ENCODE measurements around the gene CES4A. TPM values are rescaled to one million over a fixed set of nuclear protein-coding genes. Genes with fewer than 3 reads are reported as not detected.
"Not testable (repeated sequence)": the region's sequence is repeated elsewhere in the genome, so short reads cannot be mapped to it uniquely, and the experiment has no call there.

Gene CES4A
- total and polyA plus RNA-seq, 2 donors = 2.1 to 14.6 TPM

DNA sequence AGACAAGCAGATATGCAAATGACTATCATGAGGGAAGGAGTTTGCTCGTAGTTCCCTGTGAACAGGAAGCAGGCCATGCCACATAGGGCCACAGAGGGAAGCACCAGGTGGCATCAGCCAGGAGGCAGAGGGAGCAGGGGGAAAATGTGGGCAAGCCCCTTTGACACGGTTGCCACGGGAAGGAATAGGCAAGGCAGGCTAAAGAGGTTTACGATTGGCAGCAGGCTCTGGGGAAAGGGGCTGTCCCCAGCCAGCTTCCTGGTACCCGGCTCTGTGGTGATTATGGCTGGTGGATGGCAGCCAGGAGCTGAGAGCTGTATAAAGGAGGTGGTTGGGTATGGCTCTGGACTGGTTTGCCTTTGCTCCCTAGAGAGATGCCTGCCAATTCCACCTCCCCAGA, 26.5 kb upstream of the CES4A start:
- WGBS = 19% methylated on average over 5 of the region's 5 CpGs
- no peak for DNase-seq (ENCODE audit: low read depth in 6 of 9, low spot score in 9 of 9)
- no peak overlapping the region for H3K4me3 ChIP-seq (ENCODE audit: low read length in 2 of 2)
- no peak overlapping the region for H3K27ac ChIP-seq (ENCODE audit: low read depth in 1 of 2, low read length in 1 of 2)
- no peaks in the 10 kb centered on the region for H3K36me3 ChIP-seq (ENCODE audit: control insufficient read depth in 2 of 2, insufficient read depth in 2 of 2, low read length in 1 of 2)
- H3K27me3 ChIP-seq (ENCODE audit: control insufficient read depth in 2 of 2, insufficient read depth in 1 of 2, low read length in 1 of 2) = peaks cover 0 to 22% of the 10 kb centered on the region in 2 donors
- peaks cover 0 to 5% of the 10 kb centered on the region in 2 donors for H3K4me1 ChIP-seq (ENCODE audit: control insufficient read depth in 2 of 2, insufficient read depth in 2 of 2, low read length in 2 of 2)
- H3K9me3 ChIP-seq (ENCODE audit: control insufficient read depth in 2 of 2, insufficient read depth in 1 of 2, low read length in 1 of 2) = no peaks in the 10 kb centered on the region

DNA sequence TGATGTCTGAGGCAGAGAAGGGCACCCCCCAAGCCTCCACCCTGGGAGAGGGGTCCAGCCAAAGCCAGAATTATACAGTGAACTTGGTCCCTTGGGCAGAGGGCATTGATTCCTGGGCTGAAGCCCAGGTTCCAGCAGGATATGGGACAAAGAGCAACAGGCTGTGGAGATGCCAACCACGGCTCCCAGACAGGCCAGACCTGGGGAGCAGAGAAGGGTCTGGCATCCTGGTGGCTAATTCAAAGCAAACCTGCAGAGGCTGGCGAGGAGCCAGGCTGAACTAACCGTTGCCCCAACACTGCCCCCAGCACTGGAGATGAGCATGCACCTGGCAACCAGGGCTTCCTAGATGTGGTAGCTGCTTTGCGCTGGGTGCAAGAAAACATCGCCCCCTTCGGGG, 24.3 kb upstream of the CES4A start:
- DNase-seq (ENCODE audit: low read depth in 6 of 9, low spot score in 9 of 9) = no peak
- no peak overlapping the region for H3K27ac ChIP-seq (ENCODE audit: low read depth in 1 of 2, low read length in 1 of 2)
- no peaks in the 10 kb centered on the region for H3K9me3 ChIP-seq (ENCODE audit: control insufficient read depth in 2 of 2, insufficient read depth in 1 of 2, low read length in 1 of 2)
- H3K4me1 ChIP-seq (ENCODE audit: control insufficient read depth in 2 of 2, insufficient read depth in 2 of 2, low read length in 2 of 2) = peaks cover 0 to 5% of the 10 kb centered on the region in 2 donors
- WGBS = 56% methylated on average over 6 of the region's 6 CpGs
- no peaks in the 10 kb centered on the region for H3K36me3 ChIP-seq (ENCODE audit: control insufficient read depth in 2 of 2, insufficient read depth in 2 of 2, low read length in 1 of 2)
- no peak overlapping the region for H3K4me3 ChIP-seq (ENCODE audit: low read length in 2 of 2)
- H3K27me3 ChIP-seq (ENCODE audit: control insufficient read depth in 2 of 2, insufficient read depth in 1 of 2, low read length in 1 of 2) = peaks cover 0 to 17% of the 10 kb centered on the region in 2 donors

DNA sequence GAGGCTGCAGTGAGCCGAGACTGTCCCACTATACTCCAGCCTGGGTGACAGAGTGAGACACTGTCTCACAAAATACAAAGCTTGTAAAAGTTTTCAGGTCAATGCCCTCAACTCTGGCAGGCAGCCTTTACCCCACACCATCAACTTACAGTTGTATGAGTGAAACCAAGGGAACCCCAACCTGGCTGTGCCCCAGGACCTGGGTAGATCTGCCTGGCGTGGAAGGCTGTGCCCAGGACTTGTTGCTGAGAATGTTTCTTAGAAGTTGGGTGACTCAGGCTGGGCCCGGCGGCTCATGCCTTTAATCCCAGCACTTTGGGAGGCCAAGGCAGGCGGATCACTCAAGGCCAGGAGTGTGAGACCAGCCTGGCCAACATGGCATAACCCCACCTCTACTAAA, 19.5 kb upstream of the CES4A start:
- no peak for DNase-seq (ENCODE audit: low read depth in 6 of 9, low spot score in 9 of 9)
- no peaks in the 10 kb centered on the region for H3K36me3 ChIP-seq (ENCODE audit: control insufficient read depth in 2 of 2, insufficient read depth in 2 of 2, low read length in 1 of 2)
- 94% methylated on average over 5 of the region's 5 CpGs for WGBS
- no peak overlapping the region for H3K4me3 ChIP-seq (ENCODE audit: low read length in 2 of 2)
- H3K9me3 ChIP-seq (ENCODE audit: control insufficient read depth in 2 of 2, insufficient read depth in 1 of 2, low read length in 1 of 2) = no peaks in the 10 kb centered on the region
- H3K4me1 ChIP-seq (ENCODE audit: control insufficient read depth in 2 of 2, insufficient read depth in 2 of 2, low read length in 2 of 2) = no peaks in the 10 kb centered on the region
- peaks cover 0 to 21% of the 10 kb centered on the region in 2 donors for H3K27me3 ChIP-seq (ENCODE audit: control insufficient read depth in 2 of 2, insufficient read depth in 1 of 2, low read length in 1 of 2)
- no peak overlapping the region for H3K27ac ChIP-seq (ENCODE audit: low read depth in 1 of 2, low read length in 1 of 2)

DNA sequence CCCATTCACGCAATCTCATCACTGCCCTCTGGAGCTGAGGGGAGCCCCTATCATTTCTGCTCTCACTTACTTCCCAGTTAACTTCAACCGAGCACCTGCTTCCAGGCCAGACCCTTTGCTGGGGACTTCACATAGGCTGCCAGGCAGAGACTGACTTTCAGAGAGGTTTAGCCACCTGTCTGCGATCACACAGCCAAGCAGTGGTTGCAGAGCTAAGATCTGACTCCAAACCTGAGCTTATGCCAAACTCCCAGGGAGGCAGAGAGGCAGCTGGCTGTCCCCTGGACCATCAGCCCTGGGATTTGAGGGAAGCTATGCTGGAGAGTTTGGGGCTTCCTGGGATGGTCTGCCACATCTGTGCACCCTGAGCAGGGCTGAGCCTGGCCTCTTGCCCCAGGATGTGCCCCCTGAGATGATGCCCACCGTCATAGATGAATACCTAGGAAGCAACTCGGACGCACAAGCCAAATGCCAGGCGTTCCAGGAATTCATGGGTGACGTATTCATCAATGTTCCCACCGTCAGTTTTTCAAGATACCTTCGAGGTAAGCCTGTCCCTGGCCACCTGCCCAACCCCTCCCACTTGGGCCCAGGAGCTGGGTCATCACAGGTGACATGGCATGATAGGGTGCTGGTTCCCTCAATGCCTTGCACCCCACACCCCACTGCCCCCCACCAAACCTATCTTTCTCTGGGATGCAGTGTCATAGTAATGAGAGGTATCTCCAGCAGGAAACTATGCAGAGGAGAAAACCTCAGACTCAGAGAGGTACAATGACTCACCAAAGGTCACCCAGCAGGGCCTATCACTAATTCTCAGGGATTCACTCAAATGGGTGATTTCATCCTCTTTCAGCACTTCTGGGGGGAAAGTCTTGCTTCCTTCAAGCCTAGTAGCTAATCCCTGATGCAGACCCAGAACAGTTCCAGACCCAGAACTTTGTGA, 17.3 kb upstream of the CES4A start:
- 89% methylated on average over 10 of the region's 10 CpGs for WGBS
- Histone ChIP-seq H3K9me3 (ENCODE audit: control insufficient read depth in 2 of 2, insufficient read depth in 1 of 2, low read length in 1 of 2) (no peaks in the 10 kb centered on the region), H3K4me1 (ENCODE audit: control insufficient read depth in 2 of 2, insufficient read depth in 2 of 2, low read length in 2 of 2) (no peaks in the 10 kb centered on the region), H3K4me3 (ENCODE audit: low read length in 2 of 2) (no peak overlapping the region), H3K27me3 (ENCODE audit: control insufficient read depth in 2 of 2, insufficient read depth in 1 of 2, low read length in 1 of 2) (peaks cover 0 to 21% of the 10 kb centered on the region in 2 donors), H3K36me3 (ENCODE audit: control insufficient read depth in 2 of 2, insufficient read depth in 2 of 2, low read length in 1 of 2) (no peaks in the 10 kb centered on the region), H3K27ac (ENCODE audit: low read depth in 1 of 2, low read length in 1 of 2) (no peak overlapping the region)
- DNase-seq (ENCODE audit: low read depth in 6 of 9, low spot score in 9 of 9) = no peak

DNA sequence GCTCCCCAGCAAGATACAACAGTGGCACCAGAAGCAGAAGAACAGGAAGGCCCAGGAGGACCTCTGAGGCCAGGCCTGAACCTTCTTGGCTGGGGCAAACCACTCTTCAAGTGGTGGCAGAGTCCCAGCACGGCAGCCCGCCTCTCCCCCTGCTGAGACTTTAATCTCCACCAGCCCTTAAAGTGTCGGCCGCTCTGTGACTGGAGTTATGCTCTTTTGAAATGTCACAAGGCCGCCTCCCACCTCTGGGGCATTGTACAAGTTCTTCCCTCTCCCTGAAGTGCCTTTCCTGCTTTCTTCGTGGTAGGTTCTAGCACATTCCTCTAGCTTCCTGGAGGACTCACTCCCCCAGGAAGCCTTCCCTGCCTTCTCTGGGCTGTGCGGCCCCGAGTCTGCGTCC, 15.4 kb upstream of the CES4A start:
- H3K36me3 ChIP-seq (ENCODE audit: control insufficient read depth in 2 of 2, insufficient read depth in 2 of 2, low read length in 1 of 2) = no peaks in the 10 kb centered on the region
- 93% methylated on average over 9 of the region's 9 CpGs for WGBS

DNA sequence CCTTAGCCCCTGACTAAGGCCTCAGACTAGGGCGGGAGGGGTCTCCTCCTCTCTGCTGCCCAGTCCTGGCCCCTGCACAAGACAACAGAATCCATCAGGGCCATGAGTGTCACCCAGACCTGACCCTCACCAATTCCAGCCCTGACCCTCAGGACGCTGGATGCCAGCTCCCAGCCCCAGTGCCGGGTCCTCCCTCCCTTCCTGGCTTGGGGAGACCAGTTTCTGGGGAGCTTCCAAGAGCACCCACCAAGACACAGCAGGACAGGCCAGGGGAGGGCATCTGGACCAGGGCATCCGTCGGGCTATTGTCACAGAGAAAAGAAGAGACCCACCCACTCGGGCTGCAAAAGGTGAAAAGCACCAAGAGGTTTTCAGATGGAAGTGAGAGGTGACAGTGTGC, 14.7 kb upstream of the CES4A start:
- Histone ChIP-seq H3K9me3 (ENCODE audit: control insufficient read depth in 2 of 2, insufficient read depth in 1 of 2, low read length in 1 of 2) (no peaks in the 10 kb centered on the region), H3K36me3 (ENCODE audit: control insufficient read depth in 2 of 2, insufficient read depth in 2 of 2, low read length in 1 of 2) (no peaks in the 10 kb centered on the region), H3K4me3 (ENCODE audit: low read length in 2 of 2) (no peak overlapping the region), H3K27me3 (ENCODE audit: control insufficient read depth in 2 of 2, insufficient read depth in 1 of 2, low read length in 1 of 2) (peaks cover 0 to 29% of the 10 kb centered on the region in 2 donors), H3K4me1 (ENCODE audit: control insufficient read depth in 2 of 2, insufficient read depth in 2 of 2, low read length in 2 of 2) (no peaks in the 10 kb centered on the region), H3K27ac (ENCODE audit: low read depth in 1 of 2, low read length in 1 of 2) (no peak overlapping the region)
- DNase-seq (ENCODE audit: low read depth in 6 of 9, low spot score in 9 of 9) = no peak
- 96% methylated on average over 6 of the region's 6 CpGs for WGBS

More for the DNA sequence above, 15.4 kb upstream of the CES4A start:
- Histone ChIP-seq H3K27me3 (ENCODE audit: control insufficient read depth in 2 of 2, insufficient read depth in 1 of 2, low read length in 1 of 2) (peaks cover 0 to 29% of the 10 kb centered on the region in 2 donors), H3K9me3 (ENCODE audit: control insufficient read depth in 2 of 2, insufficient read depth in 1 of 2, low read length in 1 of 2) (no peaks in the 10 kb centered on the region), H3K4me3 (ENCODE audit: low read length in 2 of 2) (no peak overlapping the region), H3K27ac (ENCODE audit: low read depth in 1 of 2, low read length in 1 of 2) (no peak overlapping the region), H3K4me1 (ENCODE audit: control insufficient read depth in 2 of 2, insufficient read depth in 2 of 2, low read length in 2 of 2) (no peaks in the 10 kb centered on the region)
- no peak for DNase-seq (ENCODE audit: low read depth in 6 of 9, low spot score in 9 of 9)

DNA sequence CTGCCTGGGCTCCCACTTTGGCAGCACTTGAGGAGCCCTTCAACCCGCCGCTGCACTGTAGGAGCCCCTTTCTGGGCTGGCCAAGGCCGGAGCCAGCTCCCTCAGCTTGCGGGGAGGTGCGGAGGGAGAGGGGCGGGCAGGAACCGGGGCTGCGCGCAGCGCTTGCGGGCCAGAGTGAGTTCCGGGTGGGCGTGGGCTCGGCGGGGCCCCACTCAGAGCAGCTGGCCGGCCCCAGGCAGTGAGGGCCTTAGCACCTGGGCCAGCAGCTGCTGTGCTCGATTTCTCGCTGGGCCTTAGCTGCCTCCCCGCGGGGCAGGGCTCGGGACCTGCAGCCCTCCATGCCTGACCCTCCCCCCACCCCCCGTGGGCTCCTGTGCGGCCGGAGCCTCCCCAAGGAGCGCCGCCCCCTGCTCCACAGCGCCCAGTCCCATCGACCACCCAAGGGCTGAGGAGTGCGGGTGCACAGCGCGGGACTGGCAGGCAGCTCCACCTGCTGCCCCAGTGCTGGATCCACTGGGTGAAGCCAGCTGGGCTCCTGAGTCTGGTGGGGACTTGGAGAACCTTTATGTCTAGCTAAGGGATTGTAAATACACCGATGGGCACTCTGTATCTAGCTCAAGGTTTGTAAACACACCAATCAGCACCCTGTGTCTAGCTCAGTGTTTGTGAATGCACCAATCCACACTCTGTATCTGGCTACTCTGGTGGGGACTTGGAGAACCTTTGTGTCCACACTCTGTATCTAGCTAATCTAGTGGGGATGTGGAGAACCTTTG, 14.0 kb upstream of the CES4A start:
- H3K4me3 ChIP-seq (ENCODE audit: low read length in 2 of 2); H3K36me3 ChIP-seq (ENCODE audit: control insufficient read depth in 2 of 2, insufficient read depth in 2 of 2, low read length in 1 of 2); H3K4me1 ChIP-seq (ENCODE audit: control insufficient read depth in 2 of 2, insufficient read depth in 2 of 2, low read length in 2 of 2); H3K9me3 ChIP-seq (ENCODE audit: control insufficient read depth in 2 of 2, insufficient read depth in 1 of 2, low read length in 1 of 2); DNase-seq (ENCODE audit: low read depth in 6 of 9, low spot score in 9 of 9); H3K27ac ChIP-seq (ENCODE audit: low read depth in 1 of 2, low read length in 1 of 2): not testable (repeated sequence)
- 96% methylated on average over 32 of the region's 32 CpGs for WGBS
- peaks cover 0 to 33% of the 10 kb centered on the region in 2 donors for H3K27me3 ChIP-seq (ENCODE audit: control insufficient read depth in 2 of 2, insufficient read depth in 1 of 2, low read length in 1 of 2)

DNA sequence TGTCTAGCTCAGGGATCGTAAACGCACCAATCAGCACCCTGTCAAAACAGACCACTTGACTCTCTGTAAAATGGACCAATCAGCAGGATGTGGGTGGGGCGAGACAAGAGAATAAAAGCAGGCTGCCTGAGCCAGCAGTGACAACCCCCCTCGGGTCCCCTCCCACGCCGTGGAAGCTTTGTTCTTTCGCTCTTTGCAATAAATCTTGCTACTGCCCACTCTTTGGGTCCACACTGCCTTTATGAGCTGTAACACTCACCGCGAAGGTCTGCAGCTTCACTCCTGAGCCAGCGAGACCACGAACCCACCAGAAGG, 13.5 kb upstream of the CES4A start:
- DNase-seq (ENCODE audit: low read depth in 6 of 9, low spot score in 9 of 9) = peak in 1 of 9 donors; percentile 27
- not testable (repeated sequence) for H3K36me3 ChIP-seq (ENCODE audit: control insufficient read depth in 2 of 2, insufficient read depth in 2 of 2, low read length in 1 of 2); H3K4me1 ChIP-seq (ENCODE audit: control insufficient read depth in 2 of 2, insufficient read depth in 2 of 2, low read length in 2 of 2); H3K27ac ChIP-seq (ENCODE audit: low read depth in 1 of 2, low read length in 1 of 2); H3K9me3 ChIP-seq (ENCODE audit: control insufficient read depth in 2 of 2, insufficient read depth in 1 of 2, low read length in 1 of 2); H3K4me3 ChIP-seq (ENCODE audit: low read length in 2 of 2)
- WGBS = 52% methylated on average over 11 of the region's 11 CpGs
- H3K27me3 ChIP-seq (ENCODE audit: control insufficient read depth in 2 of 2, insufficient read depth in 1 of 2, low read length in 1 of 2) = peaks cover 0 to 37% of the 10 kb centered on the region in 2 donors

DNA sequence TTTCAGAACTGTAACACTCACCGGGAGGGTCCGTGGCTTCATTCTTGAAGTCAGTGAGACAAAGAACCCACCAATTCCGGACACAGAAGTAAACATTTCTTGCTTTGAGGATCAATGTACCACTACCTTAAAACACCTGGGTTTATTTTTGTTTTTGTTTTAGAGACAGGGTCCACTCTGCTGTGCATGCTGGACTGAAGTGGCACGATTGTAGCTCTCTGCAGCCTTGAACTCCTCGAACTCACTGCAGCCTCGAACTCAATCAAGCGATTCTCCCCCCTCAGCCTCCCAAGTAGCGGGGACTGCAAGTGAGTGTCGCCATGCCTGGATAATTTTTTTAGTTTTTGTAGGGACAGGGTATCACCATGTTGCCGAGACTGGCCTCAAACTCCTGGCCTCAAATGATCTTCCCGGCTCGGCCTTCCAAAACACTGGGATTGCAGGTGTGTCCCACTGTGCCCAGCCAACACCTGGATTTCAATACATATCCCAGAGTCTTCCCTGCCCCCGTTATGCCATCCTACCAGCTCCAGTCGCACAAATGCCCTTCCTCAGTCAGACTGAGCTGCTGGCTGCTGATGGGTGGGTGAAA, 13.0 kb upstream of the CES4A start:
- WGBS = 82% methylated on average over 14 of the region's 14 CpGs
- no peak overlapping the region for H3K4me3 ChIP-seq (ENCODE audit: low read length in 2 of 2)
- H3K4me1 ChIP-seq (ENCODE audit: control insufficient read depth in 2 of 2, insufficient read depth in 2 of 2, low read length in 2 of 2) = no peaks in the 10 kb centered on the region
- no peaks in the 10 kb centered on the region for H3K36me3 ChIP-seq (ENCODE audit: control insufficient read depth in 2 of 2, insufficient read depth in 2 of 2, low read length in 1 of 2)
- H3K27me3 ChIP-seq (ENCODE audit: control insufficient read depth in 2 of 2, insufficient read depth in 1 of 2, low read length in 1 of 2) = peaks cover 0 to 37% of the 10 kb centered on the region in 2 donors
- no peak for DNase-seq (ENCODE audit: low read depth in 6 of 9, low spot score in 9 of 9)
- H3K27ac ChIP-seq (ENCODE audit: low read depth in 1 of 2, low read length in 1 of 2) = no peak overlapping the region
- H3K9me3 ChIP-seq (ENCODE audit: control insufficient read depth in 2 of 2, insufficient read depth in 1 of 2, low read length in 1 of 2) = no peaks in the 10 kb centered on the region
